Globus pallidus (tissue), 1 donor: ENCODE results near the gene BTBD16.

ENCODE experiments used
- DNase-seq: peaks from one replicate; pipeline ENCODE4 v3.0.0-alpha.2; 2015; ENCODE audit warnings: low spot score

BTBD16 gene

DNA sequence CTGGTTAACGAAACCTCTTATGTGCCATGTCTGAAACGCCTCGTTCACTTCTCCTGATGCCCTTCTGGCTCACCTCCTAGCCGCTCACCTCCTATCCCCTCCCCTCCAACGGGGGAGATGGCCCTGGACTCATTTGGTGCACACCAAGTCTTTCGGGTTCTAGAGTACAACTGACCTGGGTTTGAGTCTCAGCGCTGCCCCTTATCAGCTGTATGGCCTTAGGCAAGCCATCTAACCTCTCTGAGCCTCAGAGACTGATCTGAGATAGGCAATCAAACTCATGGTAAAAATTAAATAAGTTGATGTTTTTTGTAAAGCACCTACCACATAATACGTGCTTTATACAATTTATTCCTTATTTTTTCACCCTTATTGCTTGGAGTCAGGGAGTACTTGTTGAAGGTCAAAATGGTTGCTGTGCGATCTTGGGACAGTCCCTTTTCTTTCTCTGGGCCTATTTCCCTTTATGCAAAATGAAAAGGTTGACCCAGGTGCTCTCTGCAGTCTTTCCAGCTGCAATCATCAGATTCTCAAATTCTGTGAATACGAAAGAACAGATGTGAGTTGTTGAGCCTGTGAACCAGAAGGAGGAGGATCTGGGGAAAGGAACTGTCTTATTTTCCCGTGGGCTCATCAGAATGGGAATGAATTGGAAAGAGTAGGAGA lies 72.2 kb downstream of the BTBD16 start:
- no peak for DNase-seq

DNA sequence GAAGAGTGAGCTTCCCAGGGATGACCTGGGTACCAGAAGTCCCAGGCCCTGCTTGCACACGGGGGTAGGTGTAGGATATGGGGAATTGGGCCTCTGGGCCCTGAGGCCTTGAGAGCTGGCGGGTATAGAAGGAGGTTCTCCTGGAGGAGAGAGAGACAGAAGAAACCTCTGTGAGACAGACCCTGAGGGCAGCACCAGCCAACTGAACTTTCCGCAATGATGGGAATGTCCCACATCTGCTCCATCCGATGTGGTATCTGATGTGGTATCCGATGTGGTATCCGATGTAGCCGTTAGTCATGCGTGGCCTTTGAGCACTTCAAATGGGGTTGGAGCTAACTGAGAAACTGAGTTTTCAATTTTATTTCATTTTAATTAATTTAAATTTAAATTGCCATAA lies 72.8 kb downstream of the BTBD16 start:
- DNase-seq, result no peak

DNA sequence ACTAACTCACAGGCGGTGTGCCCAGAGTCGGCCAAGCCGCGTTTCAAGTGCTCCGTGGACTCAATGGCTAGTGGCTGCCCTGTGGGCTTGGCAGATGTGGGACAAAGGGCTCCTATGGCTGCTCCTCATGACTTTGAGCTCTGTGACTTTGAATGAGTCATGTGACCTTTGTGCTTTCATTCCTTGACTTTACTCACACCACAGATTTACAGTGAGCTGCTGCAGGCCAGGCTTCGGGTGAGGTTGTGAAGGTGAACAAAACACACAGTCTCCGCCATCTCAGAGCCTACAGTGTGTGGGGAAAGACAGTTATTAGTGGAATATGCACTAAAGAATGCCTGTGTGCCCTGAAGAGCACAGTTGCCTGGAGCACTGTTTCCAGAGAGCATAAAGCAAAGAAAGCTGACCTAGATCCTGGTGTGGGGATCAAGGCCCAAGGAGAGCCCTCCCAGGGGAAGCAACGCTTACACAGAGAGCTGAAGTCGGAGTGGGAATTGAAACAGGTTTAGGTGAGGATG lies 73.7 kb downstream of the BTBD16 start:
- peak; percentile 75 for DNase-seq

DNA sequence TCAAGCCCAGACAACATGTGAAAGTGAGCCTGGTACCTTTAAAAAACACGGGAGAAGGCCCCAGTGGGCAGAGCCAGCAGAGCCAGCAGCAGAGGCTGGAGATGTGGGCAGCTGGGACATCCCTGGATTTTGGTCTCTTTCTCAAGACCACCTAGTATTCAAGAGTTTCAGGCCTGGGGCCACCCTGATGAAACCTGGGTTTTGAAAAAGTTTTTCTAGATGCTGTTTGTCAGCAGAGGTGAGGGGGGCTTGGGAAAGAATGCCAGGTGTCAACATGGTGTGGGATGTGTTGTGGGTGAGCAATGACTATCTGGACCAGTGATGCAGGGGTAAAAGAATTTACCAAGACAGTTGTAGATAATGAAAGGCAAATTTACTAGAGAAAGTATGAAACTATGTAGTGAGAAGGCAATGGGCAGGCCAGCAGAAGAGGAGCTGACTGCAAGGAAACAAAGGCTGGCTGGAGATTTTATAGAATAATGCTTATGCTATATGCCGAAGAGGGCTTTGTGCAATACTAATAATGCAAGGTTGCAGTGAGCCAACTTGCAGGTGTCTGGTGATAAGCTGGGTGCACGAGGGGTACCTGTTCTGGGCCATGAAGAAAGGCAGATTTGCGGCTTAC lies 75.3 kb downstream of the BTBD16 start:
- no peak for DNase-seq

DNA sequence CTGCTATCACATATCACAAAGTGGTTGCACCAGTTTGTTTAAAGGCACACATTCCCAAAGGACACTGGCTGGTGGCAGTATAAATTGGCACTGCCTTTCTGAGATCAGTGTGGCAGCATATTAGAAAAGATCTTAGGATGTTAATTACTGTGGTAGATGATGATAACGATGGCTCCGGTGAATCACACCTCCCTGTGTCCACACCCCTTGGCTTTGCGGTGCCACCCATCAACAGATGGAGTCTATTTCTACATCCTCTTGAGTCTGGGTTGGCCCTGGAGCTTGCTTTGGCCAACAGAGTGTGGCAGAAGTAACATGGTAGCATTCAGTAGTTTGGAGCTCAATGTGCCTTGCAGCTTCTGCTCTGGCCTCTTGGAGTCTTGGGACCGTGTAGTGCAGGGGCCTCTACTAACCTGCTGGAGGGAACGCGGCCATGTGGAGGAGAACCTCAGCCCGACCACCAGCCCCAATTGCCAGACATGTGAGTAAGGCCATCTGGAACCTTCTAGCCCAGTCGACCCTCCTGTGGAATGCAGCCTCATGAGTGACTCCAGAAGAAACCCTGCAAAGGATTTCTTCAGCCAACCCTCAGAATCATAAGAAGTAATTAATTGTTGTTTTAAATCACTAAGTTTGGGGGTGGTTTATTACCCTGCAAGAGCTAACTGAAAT lies 76.2 kb downstream of the BTBD16 start:
- DNase-seq, result no peak

DNA sequence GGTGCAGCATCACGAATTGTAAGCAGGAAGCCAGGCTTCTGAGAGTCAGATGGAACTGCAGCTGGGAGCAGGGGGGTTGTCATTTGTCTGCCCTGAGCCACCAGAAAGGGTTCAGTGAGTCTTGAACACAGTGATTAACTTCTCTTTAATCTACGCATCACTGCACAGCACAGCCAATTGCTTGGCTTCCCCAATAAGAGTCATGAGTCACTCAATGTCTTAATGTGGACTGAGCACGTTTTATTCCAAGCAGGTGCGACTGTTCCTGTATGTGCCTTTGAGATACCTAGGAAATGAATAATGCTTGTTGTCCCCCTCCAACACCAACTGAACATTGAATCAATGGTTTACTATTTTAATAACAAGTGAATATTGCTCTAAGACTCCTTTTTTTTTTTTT lies 77.4 kb downstream of the BTBD16 start:
- DNase-seq, result no peak

DNA sequence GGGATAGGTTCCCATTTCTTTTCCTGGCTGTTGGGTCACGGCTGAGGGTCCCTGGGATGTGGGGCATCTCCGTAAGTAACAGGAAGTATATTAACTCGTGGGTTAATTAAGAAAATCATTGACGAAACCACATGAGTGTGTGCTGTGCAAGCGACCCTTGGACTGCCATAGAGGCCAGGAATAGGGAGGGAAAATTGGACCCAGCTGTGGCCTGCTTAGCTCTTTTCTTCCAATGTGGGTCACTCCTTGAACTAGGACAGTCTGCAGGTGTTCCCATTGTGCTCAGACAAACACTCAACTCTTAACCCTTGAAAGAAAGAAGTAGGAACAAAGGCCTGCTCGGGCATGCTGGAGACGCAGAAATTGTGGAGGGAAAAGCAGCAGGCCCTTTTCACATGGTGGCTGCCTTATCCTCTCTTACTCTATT lies 77.9 kb downstream of the BTBD16 start:
- DNase-seq, result no peak

DNA sequence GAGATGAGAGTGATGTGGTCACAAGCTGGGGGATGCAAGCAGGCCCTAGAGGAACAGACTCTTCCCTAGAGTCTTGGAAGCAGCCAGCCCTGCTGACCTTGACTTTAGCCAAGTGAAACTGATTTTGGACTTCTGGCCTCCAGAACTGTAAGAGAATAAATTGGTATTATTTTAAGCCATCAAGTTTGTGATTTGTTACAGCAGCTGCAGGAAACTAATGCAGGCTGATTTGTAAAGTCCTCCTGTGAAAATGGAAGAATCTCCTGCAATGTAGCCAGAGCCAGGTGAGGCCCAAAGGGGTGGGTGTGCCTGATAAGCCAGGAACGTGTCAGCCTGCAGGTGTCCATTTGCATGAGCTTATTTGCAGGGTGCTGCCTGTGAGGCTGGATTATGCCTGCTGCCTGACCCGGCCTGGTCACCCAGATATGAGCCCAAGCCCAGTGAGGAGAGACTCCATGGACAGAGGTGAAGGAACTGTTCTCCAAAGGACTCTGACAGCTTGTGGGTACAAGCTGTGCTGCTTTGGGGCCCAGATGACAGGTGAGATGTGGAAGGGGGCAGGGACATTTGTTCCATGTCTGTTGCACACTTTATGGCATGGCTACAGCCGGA lies 78.8 kb downstream of the BTBD16 start:
- DNase-seq, result no peak

DNA sequence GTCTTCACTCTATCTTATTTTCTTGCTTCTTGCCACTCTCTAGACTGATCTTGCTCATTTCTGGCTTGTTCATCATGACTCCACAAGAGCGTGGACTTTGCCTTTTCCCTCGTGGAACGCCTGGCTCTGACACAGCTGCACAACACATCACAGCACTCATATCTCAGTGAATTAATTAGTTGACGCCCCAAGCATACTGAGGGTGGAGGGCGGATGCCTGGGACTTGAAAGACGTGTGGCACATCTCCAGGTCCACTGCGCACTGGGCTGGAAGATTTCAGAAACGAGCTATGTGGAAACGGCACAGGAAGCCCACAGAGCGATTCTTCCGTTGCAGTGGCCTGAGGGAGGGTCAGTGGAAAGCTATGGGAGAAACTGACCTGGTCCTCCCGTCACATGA lies 79.8 kb downstream of the BTBD16 start:
- DNase-seq, result no peak

DNA sequence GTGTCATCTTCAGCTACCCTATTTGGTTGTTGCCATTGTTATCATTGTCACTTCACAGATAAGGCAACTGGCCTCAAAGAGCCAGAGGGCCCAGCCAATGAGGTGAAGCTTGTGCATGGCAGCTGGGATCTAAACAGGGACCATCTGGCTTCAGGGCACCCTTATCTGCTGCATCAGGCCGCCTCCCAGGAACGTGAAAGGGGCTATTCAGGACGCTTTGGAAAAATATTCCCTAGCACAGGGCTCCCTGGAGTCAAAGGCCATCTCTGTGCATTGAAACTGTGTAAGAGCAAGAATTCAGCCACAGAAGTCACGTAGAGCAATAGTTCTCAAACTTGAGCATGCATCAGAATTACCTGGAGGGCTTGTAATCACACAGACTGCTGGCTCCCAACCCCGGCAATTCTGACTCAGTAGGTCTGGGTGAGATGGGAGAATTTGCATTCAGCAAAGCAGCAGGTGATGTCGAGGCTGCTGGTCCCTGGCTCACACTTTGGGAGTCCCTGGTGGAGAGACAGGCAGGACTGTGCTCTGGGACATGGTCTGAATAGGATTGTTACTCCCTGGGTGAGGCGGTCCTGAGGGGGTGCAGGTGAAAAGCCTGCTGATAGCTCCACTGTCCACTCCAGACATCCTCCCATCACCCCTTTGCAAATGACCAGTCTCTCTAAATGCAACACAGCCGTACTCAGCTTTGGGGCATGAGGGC lies 81.9 kb downstream of the BTBD16 start:
- no peak for DNase-seq

DNA sequence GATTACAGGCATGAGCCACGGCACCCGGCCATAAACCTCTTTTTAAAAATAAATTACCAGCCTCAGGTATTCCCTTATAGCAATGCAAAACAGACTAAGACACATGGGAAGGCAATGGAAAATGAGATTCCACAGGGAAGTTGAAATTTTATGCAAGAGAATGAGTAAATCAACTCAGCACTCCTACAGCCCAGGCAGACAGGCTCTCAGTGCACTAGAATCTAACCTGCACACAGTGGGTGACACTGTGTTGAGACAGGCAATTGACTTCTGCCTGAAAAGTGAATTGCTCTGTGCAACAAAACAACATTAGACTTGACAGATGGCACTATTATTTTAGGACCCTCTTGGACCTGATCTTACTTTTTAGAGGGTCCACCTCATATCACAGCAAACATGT lies 83.3 kb downstream of the BTBD16 start:
- DNase-seq, result no peak

DNA sequence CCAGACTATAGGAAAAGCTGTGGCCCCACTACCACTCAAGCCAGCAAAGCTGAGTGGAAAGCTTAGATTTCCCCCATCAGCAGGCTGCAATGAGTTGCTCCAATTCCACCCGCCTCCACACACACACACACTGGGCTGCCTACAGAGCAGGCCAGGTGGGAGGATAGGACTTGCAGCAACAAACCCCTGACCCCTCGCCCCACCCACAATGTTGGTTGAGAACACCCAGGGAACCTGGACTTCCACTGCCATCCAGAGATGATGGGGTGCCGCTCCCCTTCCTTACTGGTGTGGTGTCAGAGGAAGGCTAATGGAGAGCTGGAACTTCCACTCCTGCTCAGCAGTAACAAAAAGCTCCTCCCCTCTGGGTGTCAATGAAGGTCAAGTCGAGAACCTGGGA lies 86.6 kb downstream of the BTBD16 start:
- no peak for DNase-seq

DNA sequence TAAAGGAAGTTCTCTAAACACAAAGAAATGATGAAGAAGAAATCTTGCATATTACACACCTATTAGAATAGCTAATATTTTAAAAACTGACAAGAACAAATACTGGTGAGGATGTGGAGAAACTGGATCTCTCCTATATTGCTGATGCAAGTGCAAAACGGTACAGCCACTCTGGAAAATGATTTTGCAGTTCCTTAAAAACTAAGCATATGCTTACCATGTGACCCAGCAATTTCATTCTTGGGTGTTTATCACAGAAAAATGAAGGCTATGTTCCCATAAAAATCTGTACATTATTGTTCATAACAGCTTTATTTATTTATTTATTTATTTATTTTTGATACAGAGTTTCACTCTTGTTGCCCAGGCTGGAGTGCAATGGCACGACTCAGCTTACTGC lies 88.5 kb downstream of the BTBD16 start:
- no peak for DNase-seq

DNA sequence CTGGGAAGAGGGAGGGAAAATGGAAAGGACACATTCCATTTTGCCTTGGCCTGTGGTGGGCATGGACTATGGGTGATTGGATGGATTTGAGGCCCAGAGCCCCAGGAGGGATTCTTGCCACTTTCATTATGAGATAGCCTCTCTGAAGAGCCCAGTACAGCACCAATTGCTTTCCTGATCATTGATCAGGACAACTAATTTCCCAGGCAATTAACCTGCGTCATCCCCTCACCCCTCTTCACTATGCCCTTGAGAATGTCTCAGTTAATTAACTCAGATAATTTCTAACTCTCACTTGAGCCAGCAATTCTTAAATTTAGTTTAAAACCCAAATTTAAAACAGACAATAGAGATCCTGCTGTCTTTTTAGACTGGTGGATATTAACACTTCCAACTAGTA lies 90.0 kb downstream of the BTBD16 start:
- DNase-seq, result no peak

DNA sequence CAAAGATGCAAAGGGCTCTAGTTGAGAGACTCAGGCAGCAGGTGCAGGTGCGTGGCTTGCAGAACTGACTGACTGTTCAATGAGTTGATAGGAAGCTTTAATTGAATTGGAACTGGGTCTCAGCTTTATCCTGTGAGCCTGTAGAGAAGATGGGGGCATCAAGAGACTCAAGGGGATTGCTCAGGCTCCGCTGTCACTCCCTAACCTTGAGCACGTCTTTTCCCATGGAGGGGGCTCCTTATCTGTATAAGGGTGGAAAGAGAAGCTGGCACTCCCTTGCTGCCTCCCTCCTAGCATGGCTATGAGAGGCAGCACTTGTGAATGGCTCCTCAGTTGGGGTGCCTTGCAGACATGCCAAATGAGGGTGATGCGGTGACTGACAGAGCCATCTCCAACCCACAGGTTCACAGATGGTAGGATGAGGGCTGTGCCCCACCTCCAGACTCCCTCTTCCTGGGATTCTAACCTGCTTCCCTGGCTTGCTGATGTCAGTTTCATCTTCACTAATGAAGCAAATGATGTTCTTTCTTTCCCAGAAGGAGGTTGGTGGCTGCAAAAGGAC lies 91.0 kb downstream of the BTBD16 start:
- no peak for DNase-seq

DNA sequence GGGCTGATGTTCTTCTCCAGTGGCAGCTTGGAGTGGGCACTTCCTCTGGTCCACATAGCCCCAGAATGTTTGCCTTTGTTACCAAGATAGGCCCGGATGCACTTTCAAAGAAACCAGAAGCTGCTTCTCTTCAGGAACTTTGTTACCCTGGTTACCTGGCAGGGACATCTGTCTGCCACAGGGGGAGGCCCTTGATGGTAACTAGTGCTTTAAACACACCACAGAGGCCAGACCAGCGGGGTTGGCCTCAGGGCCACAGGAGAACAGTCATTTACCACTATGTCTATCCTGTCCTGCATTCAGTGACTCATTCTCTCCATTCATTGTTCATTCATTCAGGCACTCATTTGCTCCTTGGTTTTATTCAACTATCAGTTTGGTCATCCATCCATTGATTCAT lies 91.5 kb downstream of the BTBD16 start:
- DNase-seq, result no peak

DNA sequence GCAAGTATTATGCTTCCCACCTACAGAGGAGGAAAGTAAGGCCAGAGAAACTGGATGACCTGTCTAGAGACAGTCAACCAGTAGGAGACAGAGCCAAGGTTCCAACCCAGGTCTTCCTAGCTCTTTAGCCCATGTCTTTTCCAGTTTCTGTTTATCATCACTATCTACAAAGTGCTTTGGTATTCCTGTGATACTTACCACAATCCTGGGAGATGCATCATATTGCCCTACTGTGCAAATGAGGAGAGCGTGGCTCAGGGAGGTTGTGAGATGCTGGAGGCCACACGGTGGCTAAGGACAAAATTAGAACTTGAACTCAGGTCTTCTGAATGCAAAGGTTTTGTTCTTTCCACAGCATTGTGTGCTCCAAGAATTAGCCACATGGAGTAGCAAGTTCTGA lies 92.2 kb downstream of the BTBD16 start:
- DNase-seq, result no peak

DNA sequence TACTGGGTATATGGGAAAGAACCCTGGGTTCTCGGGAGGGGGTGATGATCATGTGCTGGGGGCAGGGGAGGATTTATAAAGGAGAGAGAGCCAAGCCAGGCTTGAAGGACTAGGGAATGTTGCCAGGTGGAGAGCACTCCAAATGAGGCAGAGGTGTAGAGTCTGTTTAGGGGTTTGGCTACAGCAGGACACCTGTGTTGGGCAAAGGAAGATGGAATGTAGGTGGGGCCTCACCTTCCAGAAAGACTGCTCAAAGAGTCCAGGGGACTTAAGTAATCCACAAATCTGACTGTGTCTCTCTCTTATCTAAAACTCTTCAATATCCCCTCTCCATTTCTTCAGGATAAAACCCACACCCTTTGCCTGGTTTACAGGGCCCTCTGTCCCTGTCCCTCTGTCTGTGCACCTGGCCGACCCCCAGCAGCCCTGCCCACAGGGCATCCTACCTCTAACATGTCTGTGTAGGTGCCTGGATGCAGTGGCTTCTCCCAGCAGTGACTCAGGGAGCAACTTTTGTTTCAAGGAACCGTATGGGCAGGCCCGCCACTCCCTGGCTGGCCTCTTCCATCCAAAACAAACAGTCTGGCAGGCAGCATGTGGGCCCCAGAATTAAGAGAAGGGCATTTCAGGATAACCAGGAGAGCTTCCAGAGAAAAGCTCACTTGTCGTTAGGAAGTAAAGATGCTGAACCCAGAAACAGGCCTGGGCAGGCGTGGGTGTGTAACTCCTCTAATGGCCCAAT lies 92.8 kb downstream of the BTBD16 start:
- no peak for DNase-seq

DNA sequence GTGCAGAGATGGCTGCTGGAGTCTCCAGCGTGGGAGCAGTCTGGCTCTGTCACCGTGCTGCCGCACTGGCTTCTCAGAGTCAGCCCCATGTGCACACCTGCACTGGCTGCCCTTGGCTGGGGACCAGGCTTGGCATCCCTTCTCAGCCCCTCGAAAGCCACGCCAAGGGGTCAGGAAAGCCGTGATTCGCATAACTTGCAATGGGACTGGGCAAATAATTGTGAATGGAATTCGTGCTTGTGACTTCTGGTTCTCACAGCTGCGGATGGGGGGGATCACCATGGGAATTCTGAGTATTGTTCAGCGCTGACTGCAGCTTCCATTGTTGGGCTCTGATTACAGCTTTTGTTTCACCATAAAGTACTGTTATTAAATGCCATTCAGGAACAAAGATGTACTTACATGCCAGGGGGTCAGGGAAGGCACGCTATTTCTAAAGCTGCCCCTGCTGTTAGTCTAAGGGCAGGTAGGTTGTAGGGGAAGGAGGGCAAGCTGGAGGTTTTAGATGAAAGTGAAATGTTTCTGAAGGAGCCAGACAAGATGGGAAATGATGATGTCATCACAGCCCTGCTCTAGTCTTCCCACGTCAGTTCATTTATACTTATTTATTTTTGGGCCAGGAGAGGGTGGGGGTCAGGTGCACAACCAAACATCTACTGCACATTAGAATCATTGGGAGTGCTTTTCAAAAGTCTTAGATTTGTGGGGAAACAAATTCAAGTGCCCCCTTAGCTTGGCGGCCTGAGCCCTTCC lies 97.6 kb downstream of the BTBD16 start:
- peak; percentile 90 for DNase-seq

DNA sequence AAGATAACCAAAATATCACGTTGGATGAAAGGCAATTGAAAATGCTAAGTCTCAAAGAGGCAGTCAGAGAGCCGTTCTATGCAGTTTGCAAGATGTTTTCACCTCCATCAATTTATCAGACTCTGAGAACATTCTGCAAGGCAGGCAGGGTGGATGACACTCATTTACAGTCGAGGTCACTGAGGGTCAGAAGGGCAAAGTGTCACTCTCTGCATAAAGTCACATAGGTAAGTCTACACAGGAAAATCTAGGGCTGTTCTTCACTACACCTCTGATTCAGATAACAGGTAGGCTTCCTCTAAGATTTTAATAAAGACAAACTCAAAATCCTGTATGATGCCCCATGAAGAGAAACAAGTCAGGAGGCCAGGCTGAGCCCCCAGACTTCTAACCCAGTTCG lies 102.0 kb downstream of the BTBD16 start:
- no peak for DNase-seq

DNA sequence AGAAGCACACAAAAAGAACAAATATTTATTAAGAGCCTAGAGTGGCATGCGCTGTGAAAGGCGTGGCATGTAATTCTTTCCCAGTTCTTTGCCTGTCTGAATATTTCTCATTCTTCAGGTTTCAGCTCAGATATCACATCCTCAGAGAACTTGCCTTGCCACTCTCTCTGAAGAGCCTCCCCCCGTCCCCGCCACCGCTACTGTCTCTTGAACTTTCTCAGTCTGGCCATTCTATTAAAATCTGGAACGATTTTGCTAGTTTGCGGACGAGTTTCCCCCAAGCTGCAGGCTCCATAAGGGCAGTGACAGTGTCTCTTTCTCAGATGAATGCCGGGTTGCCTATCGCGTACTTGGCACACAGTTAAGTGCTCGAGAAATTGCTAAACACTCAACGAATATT lies 102.6 kb downstream of the BTBD16 start:
- no peak for DNase-seq
